Transverse colon (tissue), 3 donors: ENCODE data around the gene DIPK1B.

ENCODE experiments used
- CTCF ChIP-seq, 5 experiments: fragments of 200-600 bp in 3 of 5; fragments of 450-650 bp in 2 of 5; sonication (generic) in 3 of 5; IDR thresholded peaks; 1 replicate in 2 of 5; 2 replicates in 3 of 5; pipeline ENCODE4 v1.5.1; 2016 to 2017; ENCODE audit warnings: antibody characterized with exemption in 5 of 5, inconsistent platforms in 3 of 5, mild to moderate bottlenecking in 2 of 5, moderate library complexity in 1 of 5
- POLR2A ChIP-seq: fragments of 450-650 bp; IDR thresholded peaks from one replicate; pipeline ENCODE4 v1.6.1; 2016; ENCODE audit warnings: antibody characterized with exemption, mild to moderate bottlenecking, moderate library complexity

GRCh38 chr9:136676297-136676794 lies 36.0 kb upstream of the DIPK1B start:
- no peak for TF ChIP-seq CTCF (IDR thresholded peaks at IDR 0.05)
- TF ChIP-seq POLR2A = no peak
